DOHH2 (cell line): ENCODE results near the gene TPRA1.
"Not testable (repeated sequence)": the region's sequence is repeated elsewhere in the genome, so short reads cannot be mapped to it uniquely, and the experiment has no call there.

Source experiments
- H3F3A ChIP-seq: fragments of 200-600 bp; sonication (generic), shearing (Covaris generic); 2 replicates; pipeline ENCODE4 v1.6.0; 2016; ENCODE audit warnings: antibody characterized with exemption, mild to moderate bottlenecking; ENCODE audit not compliant: control insufficient read depth, insufficient read depth
- H3K27ac ChIP-seq: fragments of 200-600 bp; sonication (generic); 2 replicates; pipeline ENCODE4 v1.5.1; 2014; ENCODE audit warnings: low read depth, mild to moderate bottlenecking, low read length, moderate library complexity
- H3K27me3 ChIP-seq: fragments of 200-600 bp; sonication (generic); 2 replicates; pipeline ENCODE4 v1.6.1; 2014; ENCODE audit warnings: mild to moderate bottlenecking, low read length, mixed read lengths; ENCODE audit not compliant: control insufficient read depth
- H3K36me3 ChIP-seq: fragments of 200-600 bp; sonication (generic); 2 replicates; pipeline ENCODE4 v1.6.1; 2014; ENCODE audit warnings: mild to moderate bottlenecking, low read length, moderate library complexity, mixed read lengths; ENCODE audit not compliant: control insufficient read depth
- H3K4me1 ChIP-seq: fragments of 200-600 bp; sonication (generic); 2 replicates; pipeline ENCODE4 v1.6.1; 2014; ENCODE audit warnings: mild to moderate bottlenecking, low read length, mixed read lengths; ENCODE audit not compliant: control insufficient read depth
- H3K4me2 ChIP-seq: fragments of 200-600 bp; sonication (generic); 2 replicates; pipeline ENCODE4 v1.6.0; 2014; ENCODE audit warnings: mild to moderate bottlenecking, low read length, moderate library complexity
- H3K4me3 ChIP-seq: fragments of 200-600 bp; sonication (generic); 2 replicates; pipeline ENCODE4 v1.5.1; 2014; ENCODE audit warnings: mild to moderate bottlenecking, low read length, mixed read lengths
- H3K79me2 ChIP-seq: fragments of 200-600 bp; sonication (generic); 2 replicates; pipeline ENCODE4 v1.6.1; 2014; ENCODE audit warnings: mild to moderate bottlenecking, low read length, mixed read lengths; ENCODE audit not compliant: control insufficient read depth
- H3K9me2 ChIP-seq: fragments of 200-600 bp; sonication (generic); replicated peaks from 2 replicates; pipeline ENCODE4 v1.6.1; 2014; ENCODE audit warnings: mild to moderate bottlenecking, low read length, mixed read lengths; ENCODE audit not compliant: control insufficient read depth
- H3K9me3 ChIP-seq: fragments of 200-600 bp; sonication (generic); 2 replicates; pipeline ENCODE4 v1.6.1; 2014; ENCODE audit warnings: antibody characterized with exemption, low read length, mixed read lengths; ENCODE audit not compliant: control insufficient read depth, insufficient read depth
- H4K20me1 ChIP-seq: fragments of 200-600 bp; sonication (generic); 2 replicates; pipeline ENCODE4 v1.6.0; 2014; ENCODE audit warnings: low read depth, mild to moderate bottlenecking, antibody characterized with exemption, low read length, moderate library complexity; ENCODE audit not compliant: control insufficient read depth, insufficient read depth
- EZH2phosphoT487 ChIP-seq: fragments of 200-600 bp; sonication (generic); IDR thresholded peaks from 2 replicates; pipeline ENCODE4 v1.6.1; 2017; ENCODE audit warnings: borderline replicate concordance, mild to moderate bottlenecking, antibody characterized with exemption, low read length, moderate library complexity, mixed read lengths
- TF ChIP-seq, protein P1 (sequence below): fragments of 200-600 bp; sonication (generic); IDR thresholded peaks from one replicate; pipeline ENCODE4 v1.5.1; 2014; ENCODE audit warnings: antibody characterized with exemption, mild to moderate bottlenecking, low read depth, low read length; ENCODE audit not compliant: poor library complexity, severe bottlenecking

TPRA1 gene

DNA sequence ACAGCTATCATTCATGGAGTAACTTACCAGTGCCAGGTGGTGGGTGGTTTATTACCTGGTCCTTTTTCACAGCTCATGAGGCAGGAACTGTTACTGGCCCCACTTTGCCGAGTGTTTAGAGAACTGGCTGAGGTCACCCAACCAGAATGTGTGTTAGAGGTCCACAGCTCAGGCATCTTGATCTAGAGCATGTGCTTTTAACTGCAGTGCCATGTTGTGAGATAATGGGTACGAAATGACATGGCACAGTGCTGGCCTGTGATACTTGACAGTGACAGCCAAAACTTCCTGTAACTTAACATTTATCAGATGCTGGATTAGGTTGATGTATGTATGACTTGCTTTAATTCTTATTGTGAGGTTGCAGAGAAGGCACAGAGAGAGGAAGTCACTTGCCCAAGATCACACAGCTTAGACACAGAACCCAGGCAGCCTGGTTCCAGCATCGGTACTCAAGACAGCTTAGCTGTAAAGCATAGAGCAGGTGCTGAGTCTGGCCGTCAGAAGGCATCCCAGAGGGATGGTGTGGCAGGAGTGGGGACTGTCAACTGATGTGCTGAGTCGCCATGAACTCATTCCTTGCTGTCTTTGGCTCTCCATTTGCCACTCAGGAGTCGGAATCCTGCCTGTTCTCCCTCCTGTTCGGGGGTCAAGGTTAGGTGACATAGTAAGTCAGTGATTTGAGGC lies 17.3 kb upstream of the TPRA1 start:
- no peak overlapping the region for H3K4me3 ChIP-seq
- peaks cover 9% of the 10 kb centered on the region; the same call in 1 of the 2 replicates for H4K20me1 ChIP-seq
- peaks cover 96% of the 10 kb centered on the region for H3K36me3 ChIP-seq
- no peaks in the 10 kb centered on the region for H3K9me2 ChIP-seq
- H3K79me2 ChIP-seq = peaks cover 86% of the 10 kb centered on the region
- peaks cover 22% of the 10 kb centered on the region for H3K4me1 ChIP-seq
- H3K27ac ChIP-seq = no peak overlapping the region
- no peaks in the 10 kb centered on the region for H3K27me3 ChIP-seq
- TF ChIP-seq, protein P1, sequence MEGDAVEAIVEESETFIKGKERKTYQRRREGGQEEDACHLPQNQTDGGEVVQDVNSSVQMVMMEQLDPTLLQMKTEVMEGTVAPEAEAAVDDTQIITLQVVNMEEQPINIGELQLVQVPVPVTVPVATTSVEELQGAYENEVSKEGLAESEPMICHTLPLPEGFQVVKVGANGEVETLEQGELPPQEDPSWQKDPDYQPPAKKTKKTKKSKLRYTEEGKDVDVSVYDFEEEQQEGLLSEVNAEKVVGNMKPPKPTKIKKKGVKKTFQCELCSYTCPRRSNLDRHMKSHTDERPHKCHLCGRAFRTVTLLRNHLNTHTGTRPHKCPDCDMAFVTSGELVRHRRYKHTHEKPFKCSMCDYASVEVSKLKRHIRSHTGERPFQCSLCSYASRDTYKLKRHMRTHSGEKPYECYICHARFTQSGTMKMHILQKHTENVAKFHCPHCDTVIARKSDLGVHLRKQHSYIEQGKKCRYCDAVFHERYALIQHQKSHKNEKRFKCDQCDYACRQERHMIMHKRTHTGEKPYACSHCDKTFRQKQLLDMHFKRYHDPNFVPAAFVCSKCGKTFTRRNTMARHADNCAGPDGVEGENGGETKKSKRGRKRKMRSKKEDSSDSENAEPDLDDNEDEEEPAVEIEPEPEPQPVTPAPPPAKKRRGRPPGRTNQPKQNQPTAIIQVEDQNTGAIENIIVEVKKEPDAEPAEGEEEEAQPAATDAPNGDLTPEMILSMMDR = no peak
- TF ChIP-seq EZH2phosphoT487 = no peak
- no peaks in the 10 kb centered on the region for H3F3A ChIP-seq
- no peaks in the 10 kb centered on the region for H3K9me3 ChIP-seq
- no peak overlapping the region for H3K4me2 ChIP-seq

DNA sequence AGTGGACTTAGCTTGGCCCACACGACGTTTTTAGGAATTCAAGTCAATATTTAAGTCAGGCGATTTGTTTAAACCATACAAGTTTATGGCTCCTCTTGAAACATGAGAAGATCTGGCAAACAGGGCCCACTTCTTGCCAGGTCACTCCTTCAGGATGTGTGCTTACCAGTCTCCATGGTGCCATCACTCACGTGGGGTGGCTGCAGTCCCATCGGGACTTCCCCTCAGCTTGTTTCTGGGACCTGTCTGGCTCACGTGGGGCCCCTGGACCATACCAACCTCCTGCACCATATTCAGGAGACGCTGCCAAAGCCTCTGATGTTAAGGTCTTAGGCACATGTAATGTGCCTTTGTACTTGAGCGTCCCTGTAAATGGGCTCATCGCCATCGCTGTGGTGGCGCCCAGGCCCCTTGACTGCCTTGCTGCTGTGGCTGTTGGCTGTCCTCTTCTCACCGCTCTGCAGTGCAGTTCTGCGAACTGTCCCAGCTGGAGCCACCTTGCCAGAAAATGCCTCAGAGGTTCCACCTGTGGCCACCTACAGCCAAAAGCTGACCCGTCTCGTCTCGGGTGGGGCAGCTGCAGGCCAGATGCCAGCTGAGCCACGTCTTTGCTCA lies 16.6 kb upstream of the TPRA1 start:
- H3K4me2 ChIP-seq = no peak overlapping the region
- no peaks in the 10 kb centered on the region for H3F3A ChIP-seq
- H3K27ac ChIP-seq = no peak overlapping the region
- H3K36me3 ChIP-seq = peaks cover 96% of the 10 kb centered on the region
- H3K4me1 ChIP-seq = peaks cover 25% of the 10 kb centered on the region
- no peaks in the 10 kb centered on the region for H3K9me3 ChIP-seq
- H3K4me3 ChIP-seq = no peak overlapping the region
- no peaks in the 10 kb centered on the region for H3K27me3 ChIP-seq
- no peaks in the 10 kb centered on the region for H3K9me2 ChIP-seq
- peaks cover 88% of the 10 kb centered on the region for H3K79me2 ChIP-seq
- peaks cover 11% of the 10 kb centered on the region; the same call in 1 of the 2 replicates for H4K20me1 ChIP-seq
- no peak for TF ChIP-seq EZH2phosphoT487
- TF ChIP-seq, protein P1 = no peak

DNA sequence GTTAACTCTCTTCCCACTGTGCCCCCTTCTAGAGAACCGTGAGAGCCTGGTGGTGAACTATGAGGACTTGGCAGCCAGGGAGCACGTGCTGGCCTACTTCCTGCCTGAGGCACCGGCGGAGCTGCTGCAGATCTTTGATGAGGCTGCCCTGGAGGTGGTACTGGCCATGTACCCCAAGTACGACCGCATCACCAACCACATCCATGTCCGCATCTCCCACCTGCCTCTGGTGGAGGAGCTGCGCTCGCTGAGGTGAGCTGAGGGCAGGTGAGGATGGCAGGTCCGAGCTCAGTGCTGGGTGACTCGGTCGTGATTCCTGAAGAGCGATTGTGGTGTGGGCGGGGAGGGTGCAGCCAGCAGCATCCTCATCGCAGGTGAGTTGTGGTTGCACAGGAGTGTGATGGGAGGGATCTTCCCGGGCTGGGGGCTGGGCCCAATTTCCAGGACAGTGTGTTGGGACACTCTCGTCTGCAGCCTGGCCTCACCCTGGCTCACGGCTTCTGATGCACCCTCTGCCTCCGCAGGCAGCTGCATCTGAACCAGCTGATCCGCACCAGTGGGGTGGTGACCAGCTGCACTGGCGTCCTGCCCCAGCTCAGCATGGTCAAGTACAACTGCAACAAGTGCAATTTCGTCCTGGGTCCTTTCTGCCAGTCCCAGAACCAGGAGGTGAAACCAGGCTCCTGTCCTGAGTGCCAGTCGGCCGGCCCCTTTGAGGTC lies 15.7 kb upstream of the TPRA1 start:
- TF ChIP-seq EZH2phosphoT487 = no peak
- TF ChIP-seq, protein P1 = no peak
- no peaks in the 10 kb centered on the region for H3K9me2 ChIP-seq
- H3K79me2 ChIP-seq = peaks cover 92% of the 10 kb centered on the region
- no peaks in the 10 kb centered on the region for H3K27me3 ChIP-seq
- peaks cover 34% of the 10 kb centered on the region for H3K4me1 ChIP-seq
- H3F3A ChIP-seq = no peaks in the 10 kb centered on the region
- no peak overlapping the region for H3K4me2 ChIP-seq
- H3K27ac ChIP-seq = no peak overlapping the region
- peaks cover 99% of the 10 kb centered on the region for H3K36me3 ChIP-seq
- peaks cover 18% of the 10 kb centered on the region; the same call in 1 of the 2 replicates for H4K20me1 ChIP-seq
- H3K9me3 ChIP-seq = no peaks in the 10 kb centered on the region
- no peak overlapping the region for H3K4me3 ChIP-seq

DNA sequence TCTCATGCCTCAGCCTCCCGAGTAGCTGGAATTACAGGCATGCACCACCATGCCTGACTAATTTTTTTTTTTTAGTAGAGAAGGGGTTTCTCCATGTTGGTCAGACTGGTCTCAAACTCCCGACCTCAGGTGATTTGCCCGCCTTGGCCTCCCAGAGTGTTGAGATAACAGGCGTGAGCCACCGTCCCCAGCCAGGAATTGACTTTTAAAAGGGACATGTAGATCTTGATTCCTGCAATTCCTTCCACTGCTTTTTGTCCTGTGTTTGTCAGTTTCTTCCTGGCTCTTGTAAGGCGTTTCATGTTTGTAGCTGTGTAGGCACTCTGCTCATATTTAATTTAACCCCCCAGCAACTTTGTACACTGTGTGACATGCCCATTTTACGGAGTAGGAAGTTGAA lies 15.0 kb upstream of the TPRA1 start:
- H3K9me3 ChIP-seq, H3F3A ChIP-seq, H3K27me3 ChIP-seq, H3K27ac ChIP-seq, H3K4me3 ChIP-seq, H3K4me2 ChIP-seq, H3K9me2 ChIP-seq: not testable (repeated sequence)
- Histone ChIP-seq H4K20me1 (peaks cover 18% of the 10 kb centered on the region; the same call in 1 of the 2 replicates), H3K79me2 (peaks cover 92% of the 10 kb centered on the region), H3K36me3 (peaks cover 99% of the 10 kb centered on the region), H3K4me1 (peaks cover 41% of the 10 kb centered on the region)
